OCI-LY1 (cell line): ENCODE data around the gene FBXL22.

Source experiments
- H2AFZ ChIP-seq: fragments of 200-600 bp; sonication (generic), shearing (Covaris generic); 2 replicates; pipeline ENCODE4 v1.6.0; 2014; ENCODE audit warnings: antibody characterized with exemption, mild to moderate bottlenecking, low read length
- H3F3A ChIP-seq: fragments of 200-600 bp; sonication (generic), shearing (Covaris generic); 2 replicates; pipeline ENCODE4 v1.6.0; 2014; ENCODE audit warnings: mild to moderate bottlenecking, antibody characterized with exemption, low read length, moderate library complexity; ENCODE audit not compliant: insufficient read depth
- H3K27ac ChIP-seq: fragments of 200-600 bp; sonication (generic); 2 replicates; pipeline ENCODE4 v1.5.1; 2014; ENCODE audit warnings: low read length, mixed run types, mild to moderate bottlenecking, low read depth; ENCODE audit not compliant: poor library complexity, severe bottlenecking
- H3K27me3 ChIP-seq: fragments of 200-600 bp; sonication (generic); 2 replicates; pipeline ENCODE4 v1.6.0; 2014; ENCODE audit warnings: antibody characterized with exemption, mild to moderate bottlenecking, low read length, moderate library complexity; ENCODE audit not compliant: insufficient read depth
- H3K36me3 ChIP-seq: fragments of 200-600 bp; sonication (generic); 2 replicates; pipeline ENCODE4 v1.6.1; 2014; ENCODE audit warnings: mild to moderate bottlenecking, antibody characterized with exemption, low read length, moderate library complexity, mixed read lengths; ENCODE audit not compliant: insufficient read depth
- H3K4me1 ChIP-seq: fragments of 200-600 bp; sonication (generic); 2 replicates; pipeline ENCODE4 v1.5.1; 2014; ENCODE audit warnings: mild to moderate bottlenecking, low read length, moderate library complexity; ENCODE audit not compliant: insufficient read depth, severe bottlenecking
- H3K4me2 ChIP-seq: fragments of 200-600 bp; sonication (generic), shearing (Covaris generic); 2 replicates; pipeline ENCODE4 v1.6.1; 2014; ENCODE audit warnings: low read length
- H3K4me3 ChIP-seq: fragments of 200-600 bp; sonication (generic); 2 replicates; pipeline ENCODE4 v1.5.1; 2014; ENCODE audit warnings: low read length, low read depth, mild to moderate bottlenecking, mixed read lengths; ENCODE audit not compliant: poor library complexity, severe bottlenecking
- H3K79me2 ChIP-seq: fragments of 200-600 bp; shearing (Covaris generic); 2 replicates; pipeline ENCODE4 v1.6.1; 2016; ENCODE audit warnings: mixed run types, low read length, mixed read lengths; ENCODE audit not compliant: insufficient read depth
- H3K9ac ChIP-seq: fragments of 200-600 bp; sonication (generic), shearing (Covaris generic); 2 replicates; pipeline ENCODE4 v1.6.1; 2014; ENCODE audit warnings: mild to moderate bottlenecking, low read length, mixed read lengths
- H3K9me2 ChIP-seq: fragments of 200-600 bp; sonication (generic), shearing (Covaris generic); 2 replicates; pipeline ENCODE4 v1.6.1; 2014; ENCODE audit warnings: low read depth, mild to moderate bottlenecking, low read length, mixed read lengths
- H3K9me3 ChIP-seq: fragments of 200-600 bp; shearing (Covaris generic); 2 replicates; pipeline ENCODE4 v1.6.1; 2014; ENCODE audit warnings: low read length, mixed read lengths
- H4K20me1 ChIP-seq: fragments of 200-600 bp; sonication (generic), shearing (Covaris generic); 2 replicates; pipeline ENCODE4 v1.6.0; 2016; ENCODE audit warnings: mild to moderate bottlenecking, low read length; ENCODE audit not compliant: insufficient read depth
- CTCF ChIP-seq: fragments of 200-600 bp; sonication (generic), shearing (Covaris generic); IDR thresholded peaks from 2 replicates; pipeline ENCODE4 v1.5.1; 2017; ENCODE audit warnings: mild to moderate bottlenecking, antibody characterized with exemption, low read length, moderate library complexity, mixed read lengths
- EZH2 ChIP-seq: fragments of 200-600 bp; sonication (generic), shearing (Covaris generic); IDR thresholded peaks from 2 replicates; pipeline ENCODE4 v1.8.0; 2017; ENCODE audit warnings: borderline replicate concordance, mixed run types, mild to moderate bottlenecking, antibody characterized with exemption, low read length, moderate library complexity, mixed read lengths

The FBXL22 gene

GRCh38 chr15:63623232-63623969, 26.2 kb downstream of the FBXL22 start:
- Histone ChIP-seq H3K27ac (no peak overlapping the region), H3K79me2 (no peaks in the 10 kb centered on the region), H3K4me3 (no peak overlapping the region), H4K20me1 (no peaks in the 10 kb centered on the region), H3K4me1 (no peaks in the 10 kb centered on the region), H3K4me2 (no peak overlapping the region), H3K9me3 (no peaks in the 10 kb centered on the region), H3K36me3 (peaks cover 64% of the 10 kb centered on the region), H3K27me3 (no peaks in the 10 kb centered on the region), H3F3A (no peaks in the 10 kb centered on the region), H3K9me2 (no peaks in the 10 kb centered on the region), H2AFZ (no peak overlapping the region), H3K9ac (no peak overlapping the region)
- TF ChIP-seq EZH2 (no peak), CTCF (no peak)

GRCh38 chr15:63626955-63627354, 29.8 kb downstream of the FBXL22 start:
- Histone ChIP-seq H3K4me3 (no peak overlapping the region), H3K79me2 (no peaks in the 10 kb centered on the region), H3K4me2 (no peak overlapping the region), H3K36me3 (peaks cover 91% of the 10 kb centered on the region), H3K9me2 (no peaks in the 10 kb centered on the region), H3K9ac (no peak overlapping the region), H3F3A (no peaks in the 10 kb centered on the region), H4K20me1 (no peaks in the 10 kb centered on the region), H2AFZ (no peak overlapping the region), H3K4me1 (no peaks in the 10 kb centered on the region), H3K9me3 (no peaks in the 10 kb centered on the region), H3K27me3 (no peaks in the 10 kb centered on the region), H3K27ac (no peak overlapping the region)
- TF ChIP-seq EZH2, result no peak
- no peak for TF ChIP-seq CTCF

GRCh38 chr15:63628123-63628822, 31.1 kb downstream of the FBXL22 start:
- no peaks in the 10 kb centered on the region for H3K79me2 ChIP-seq
- peaks cover 91% of the 10 kb centered on the region for H3K36me3 ChIP-seq

More at GRCh38 chr15:63628123-63628822, 31.1 kb downstream of the FBXL22 start:
- no peak overlapping the region for H3K9ac ChIP-seq
- TF ChIP-seq CTCF (no peak), EZH2 (no peak)
- no peak overlapping the region for H2AFZ ChIP-seq
- H3K4me3 ChIP-seq, result no peak overlapping the region
- no peaks in the 10 kb centered on the region for H3K4me1 ChIP-seq
- no peaks in the 10 kb centered on the region for H3F3A ChIP-seq
- H3K9me3 ChIP-seq, result no peaks in the 10 kb centered on the region
- no peak overlapping the region for H3K27ac ChIP-seq
- no peaks in the 10 kb centered on the region for H4K20me1 ChIP-seq
- no peaks in the 10 kb centered on the region for H3K9me2 ChIP-seq
- H3K27me3 ChIP-seq, result no peaks in the 10 kb centered on the region
- H3K4me2 ChIP-seq, result no peak overlapping the region
